HG03060 (cell line): ENCODE data around the gene GPR89A.
"Not testable (repeated sequence)": the region's sequence is repeated elsewhere in the genome, so short reads cannot be mapped to it uniquely, and the experiment has no call there.

Experiments used
- ATAC-seq: cut with Tn5 transposase; IDR thresholded peaks from one replicate; pipeline ENCODE4 v1.9.1; 2021; ENCODE audit warnings: low read depth, moderate number of reproducible peaks; ENCODE audit not compliant: unreplicated experiment

GPR89A gene

GRCh38 chr1:145714524-145715111 lies 106.8 kb downstream of the GPR89A start:
- no peak for ATAC-seq

GRCh38 chr1:145716641-145717345 lies 109.0 kb downstream of the GPR89A start:
- ATAC-seq = no peak

- no peak for ATAC-seq
Measured at GRCh38 chr1:145717833-145718232, 110.0 kb downstream of the GPR89A start.

GRCh38 chr1:145718465-145718864 lies 110.7 kb downstream of the GPR89A start:
- not testable (repeated sequence) for ATAC-seq

- no peak for ATAC-seq
Measured at GRCh38 chr1:145719230-145720079, 111.7 kb downstream of the GPR89A start, which contains the start of gene CD160. CD160 (plus strand) TSS chr1:145719499; CDS start chr1:145728328, 8,829 bp downstream.
